Astrocyte of the spinal cord (primary cell): Measurements from ENCODE around the gene SNRPD2.
A peak's percentile ranks its signal among the peaks of the same experiment; 100 is the strongest.

Experiments used
- DNase-seq: peaks from one replicate; pipeline ENCODE4 v3.0.0; 2011; ENCODE audit warnings: low read depth, low spot score
- H3K4me3 ChIP-seq: 2 replicates; pipeline ENCODE4 v1.5.1; 2011; ENCODE audit warnings: low read depth, mild to moderate bottlenecking, low read length, moderate library complexity
- in situ Hi-C: cut with HindIII; loops from 2 replicates; pipeline ENCODE4 v1.10.0; 2017; ENCODE audit warnings: low sequenced_read_pairs
- TF ChIP-seq, protein P1 (sequence below): IDR thresholded peaks from 2 replicates; pipeline ENCODE4 v1.5.1; 2012; ENCODE audit warnings: low read depth, mild to moderate bottlenecking, low read length, inconsistent platforms

Gene SNRPD2

DNA sequence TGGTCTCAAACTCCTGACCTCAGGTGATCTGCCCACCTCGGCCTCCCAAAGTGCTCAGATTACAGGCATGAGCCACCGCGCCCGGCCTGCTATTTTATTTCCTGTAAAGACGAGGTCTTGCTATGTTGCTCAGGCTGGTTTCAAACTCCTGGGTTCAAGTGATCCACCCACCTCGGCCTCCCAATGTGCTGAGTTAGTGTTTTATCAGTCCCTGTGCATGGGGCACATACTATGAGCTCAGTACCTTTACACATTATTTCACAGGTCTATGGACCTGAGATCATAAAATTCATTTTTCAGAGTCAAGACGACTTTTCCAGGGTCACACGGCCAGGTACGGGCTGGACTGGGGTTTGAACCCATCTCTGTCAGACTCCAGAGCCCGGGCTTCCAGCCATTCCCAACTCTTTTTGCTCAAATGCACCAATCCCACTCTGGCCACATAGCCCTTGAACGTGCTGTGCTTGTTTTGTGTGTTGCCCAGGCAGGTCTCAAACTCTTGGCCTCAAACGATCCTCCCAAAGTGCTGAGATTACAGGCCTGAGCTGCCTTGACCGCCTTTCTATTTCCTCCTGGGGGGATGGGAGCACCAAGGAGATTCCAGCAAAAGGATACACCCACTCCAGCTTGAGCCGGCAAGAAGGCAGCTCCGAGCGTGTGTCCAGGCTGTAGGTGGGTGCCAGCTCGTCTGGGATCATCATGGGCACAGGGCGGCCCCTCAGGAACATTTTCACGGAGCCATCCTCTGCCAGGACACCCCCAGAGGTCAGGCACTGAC is 53.7 kb downstream of the SNRPD2 start:
- H3K4me3 ChIP-seq: peak overlapping the region; percentile 75
- TF ChIP-seq, protein P1, sequence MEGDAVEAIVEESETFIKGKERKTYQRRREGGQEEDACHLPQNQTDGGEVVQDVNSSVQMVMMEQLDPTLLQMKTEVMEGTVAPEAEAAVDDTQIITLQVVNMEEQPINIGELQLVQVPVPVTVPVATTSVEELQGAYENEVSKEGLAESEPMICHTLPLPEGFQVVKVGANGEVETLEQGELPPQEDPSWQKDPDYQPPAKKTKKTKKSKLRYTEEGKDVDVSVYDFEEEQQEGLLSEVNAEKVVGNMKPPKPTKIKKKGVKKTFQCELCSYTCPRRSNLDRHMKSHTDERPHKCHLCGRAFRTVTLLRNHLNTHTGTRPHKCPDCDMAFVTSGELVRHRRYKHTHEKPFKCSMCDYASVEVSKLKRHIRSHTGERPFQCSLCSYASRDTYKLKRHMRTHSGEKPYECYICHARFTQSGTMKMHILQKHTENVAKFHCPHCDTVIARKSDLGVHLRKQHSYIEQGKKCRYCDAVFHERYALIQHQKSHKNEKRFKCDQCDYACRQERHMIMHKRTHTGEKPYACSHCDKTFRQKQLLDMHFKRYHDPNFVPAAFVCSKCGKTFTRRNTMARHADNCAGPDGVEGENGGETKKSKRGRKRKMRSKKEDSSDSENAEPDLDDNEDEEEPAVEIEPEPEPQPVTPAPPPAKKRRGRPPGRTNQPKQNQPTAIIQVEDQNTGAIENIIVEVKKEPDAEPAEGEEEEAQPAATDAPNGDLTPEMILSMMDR: no peak
- DNase-seq: no peak
- in situ Hi-C loops: no loop called here
